Measurements from ENCODE around the gene ZFC3H1. TPM values are rescaled to one million over a fixed set of nuclear protein-coding genes. Genes with fewer than 3 reads are reported as not detected.
"Not testable (repeated sequence)": the region's sequence is repeated elsewhere in the genome, so short reads cannot be mapped to it uniquely, and the experiment has no call there.

Gene ZFC3H1
- total and polyA plus RNA-seq, 12 donors: 6.9 to 26.5 (median 17.2) TPM

- Histone ChIP-seq H3K4me1 (no peaks in the 10 kb centered on the region), H3K27me3 (no peaks in the 10 kb centered on the region), H3K4me3 (no peak overlapping the region), H3K27ac (no peak overlapping the region), H3K9me3 (no peaks in the 10 kb centered on the region), H3K36me3 (no peaks in the 10 kb centered on the region)
- DNase-seq: no peak
- TF ChIP-seq CTCF (IDR thresholded peaks at IDR 0.05): no peak
- intact Hi-C loops (cut with DNase I): no loop called here
- ATAC-seq: no peak
- 59 to 67% methylated on average over 5 of the region's 5 CpGs for WGBS, 2 donors
Observed at GRCh38 chr12:71578694-71579258, 84.9 kb downstream of the ZFC3H1 start.

- no peaks in the 10 kb centered on the region for H3K4me1 ChIP-seq
- H3K4me3 ChIP-seq: no peak overlapping the region
- DNase-seq (no peak), ATAC-seq (no peak)
- no peak for TF ChIP-seq CTCF (IDR thresholded peaks at IDR 0.05)
- no peak overlapping the region for H3K27ac ChIP-seq
- WGBS, 2 donors: 63 to 69% methylated on average over 3 of the region's 3 CpGs
- H3K36me3 ChIP-seq: no peaks in the 10 kb centered on the region
- intact Hi-C loops (cut with DNase I): no loop called here
- H3K9me3 ChIP-seq: no peaks in the 10 kb centered on the region
- no peaks in the 10 kb centered on the region for H3K27me3 ChIP-seq
Observed at GRCh38 chr12:71576496-71576895, 87.2 kb downstream of the ZFC3H1 start.

GRCh38 chr12:71569885-71570284 lies 93.8 kb downstream of the ZFC3H1 start:
- WGBS, 2 donors: 81 to 93% methylated on average over 6 of the region's 6 CpGs
- H3K4me3 ChIP-seq; intact Hi-C loops (cut with DNase I); H3K27ac ChIP-seq; H3K9me3 ChIP-seq; DNase-seq; H3K36me3 ChIP-seq; ATAC-seq; H3K4me1 ChIP-seq: not testable (repeated sequence)
- H3K27me3 ChIP-seq: peaks cover 0 to 15% (median 0%) of the 10 kb centered on the region in 7 donors

- Histone ChIP-seq H3K9me3 (no peaks in the 10 kb centered on the region), H3K27ac (no peak overlapping the region), H3K4me1 (no peaks in the 10 kb centered on the region), H3K36me3 (no peaks in the 10 kb centered on the region), H3K27me3 (peaks cover 0 to 15% (median 0%) of the 10 kb centered on the region in 7 donors), H3K4me3 (no peak overlapping the region)
- intact Hi-C loops (cut with DNase I): no loop called here
- ATAC-seq: peak in 1 of 8 donors; percentile 42
- no peak for TF ChIP-seq CTCF (IDR thresholded peaks at IDR 0.05)
- DNase-seq: no peak
- 46 to 49% methylated on average over 3 of the region's 3 CpGs for WGBS, 2 donors
Observed at GRCh38 chr12:71567537-71567936, 96.1 kb downstream of the ZFC3H1 start.

- no peaks in the 10 kb centered on the region for H3K36me3 ChIP-seq
- ATAC-seq (no peak), DNase-seq (no peak)
- H3K9me3 ChIP-seq: no peaks in the 10 kb centered on the region
- WGBS, 2 donors: 56 to 64% methylated on average over 2 of the region's 2 CpGs
- TF ChIP-seq CTCF (IDR thresholded peaks at IDR 0.05): no peak
- no peak overlapping the region for H3K27ac ChIP-seq
- peaks cover 0 to 15% (median 0%) of the 10 kb centered on the region in 7 donors for H3K27me3 ChIP-seq
- intact Hi-C loops (cut with DNase I): no loop called here
- H3K4me1 ChIP-seq: no peaks in the 10 kb centered on the region
- H3K4me3 ChIP-seq: no peak overlapping the region
Observed at GRCh38 chr12:71566655-71567054, 97.0 kb downstream of the ZFC3H1 start.

Measured in heart right ventricle (tissue), 16 donors.